Limb (tissue), 2 donors: ENCODE data around the gene VPS72.
A peak's percentile ranks its signal among the peaks of the same experiment; 100 is the strongest.
"Not testable (repeated sequence)": the region's sequence is repeated elsewhere in the genome, so short reads cannot be mapped to it uniquely, and the experiment has no call there.

ENCODE experiments used
- DNase-seq, 2 donors: peaks; one replicate each; pipeline ENCODE4 v3.0.0-alpha.2; 2016; ENCODE audit errors: extremely low spot score in 2 of 2

The VPS72 gene

GRCh38 chr1:151189637-151190445 is at the start of gene VPS72:
Gene VPS72 (minus strand): TSS chr1:151190197. CDS start chr1:151190121, 76 bp downstream.
- peak; percentile 89 to 92 for DNase-seq

GRCh38 chr1:151238467-151238739 is 48.4 kb upstream of the VPS72 start:
- no peak for DNase-seq

DNA sequence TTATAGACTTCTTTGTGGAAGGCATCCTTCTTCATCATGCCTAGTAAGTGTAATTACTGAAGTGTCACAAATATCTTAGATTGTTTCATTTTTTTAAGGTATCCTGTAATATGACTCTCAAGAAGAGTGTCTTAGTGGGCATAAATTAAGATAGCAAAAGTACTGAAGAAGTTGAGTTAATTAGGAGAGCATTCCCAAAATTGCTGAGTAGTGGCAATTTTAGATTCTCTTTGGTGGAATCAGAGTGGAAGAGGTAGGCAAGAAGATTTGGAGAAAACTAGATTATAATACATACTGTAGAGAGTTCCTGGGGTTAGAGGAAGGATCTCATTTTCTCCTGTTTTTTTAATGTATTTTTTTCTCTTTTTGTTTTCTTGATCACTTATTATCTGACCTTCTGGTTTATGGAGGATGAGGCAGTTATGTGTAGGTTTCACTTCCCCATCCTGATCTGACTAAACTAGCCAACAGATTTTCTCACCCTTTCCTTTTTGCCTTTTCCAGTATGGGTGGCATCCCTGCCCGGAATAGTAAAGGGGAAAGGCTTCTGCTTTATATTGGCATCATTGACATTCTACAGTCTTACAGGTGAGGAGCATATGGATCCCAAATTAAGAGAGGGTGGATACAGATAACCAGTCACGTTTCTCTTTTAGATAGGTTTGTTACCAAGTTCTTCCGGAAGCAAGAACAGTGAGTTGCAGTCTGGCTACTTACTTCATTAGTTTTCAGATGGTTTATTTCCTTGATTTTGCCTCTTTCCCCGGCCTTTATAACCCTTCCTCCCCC is 47.9 kb upstream of the VPS72 start:
- DNase-seq = no peak

- DNase-seq = no peak
Observed at GRCh38 chr1:151235235-151235634, 45.2 kb upstream of the VPS72 start.

DNA sequence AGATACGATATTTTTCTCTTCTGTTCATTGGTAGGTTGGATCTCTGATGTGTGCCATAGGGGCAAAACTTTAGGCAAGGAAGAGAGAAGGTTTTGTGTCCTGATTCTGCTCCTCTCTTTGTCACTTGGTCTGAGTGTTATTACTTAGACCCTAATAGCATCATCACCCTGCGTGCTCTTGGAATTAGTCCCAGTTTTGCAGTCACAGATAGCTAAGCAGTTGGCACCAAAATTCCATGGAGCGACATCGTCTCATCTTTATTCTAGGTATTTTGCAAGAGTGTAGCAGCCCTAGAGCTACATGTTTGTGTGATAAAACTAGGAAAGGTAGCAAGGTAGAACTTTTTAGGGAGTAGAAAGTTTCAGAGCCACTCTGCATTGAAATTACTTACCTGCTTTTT is 32.1 kb upstream of the VPS72 start:
- no peak for DNase-seq

GRCh38 chr1:151221616-151222015 is 31.6 kb upstream of the VPS72 start:
- no peak for DNase-seq

DNA sequence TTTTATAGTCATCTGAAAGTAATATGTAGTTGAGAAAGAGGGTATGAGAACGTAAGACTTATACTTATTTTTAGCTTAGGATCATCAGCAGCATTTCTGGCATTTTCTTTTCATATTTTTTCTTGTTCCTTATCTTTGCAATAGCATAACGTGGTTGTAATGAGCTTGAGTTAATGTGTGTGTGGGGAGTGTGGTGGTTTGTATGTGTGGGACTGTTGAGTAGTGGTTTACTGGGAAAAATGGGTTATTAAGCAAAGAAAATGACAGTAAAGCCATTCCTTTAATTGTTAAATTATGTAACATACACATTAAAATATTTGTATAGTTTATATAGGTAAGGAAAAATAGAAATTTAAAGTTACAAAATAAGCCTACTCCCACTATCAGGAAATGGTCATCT is 23.6 kb upstream of the VPS72 start:
- DNase-seq = no peak

DNA sequence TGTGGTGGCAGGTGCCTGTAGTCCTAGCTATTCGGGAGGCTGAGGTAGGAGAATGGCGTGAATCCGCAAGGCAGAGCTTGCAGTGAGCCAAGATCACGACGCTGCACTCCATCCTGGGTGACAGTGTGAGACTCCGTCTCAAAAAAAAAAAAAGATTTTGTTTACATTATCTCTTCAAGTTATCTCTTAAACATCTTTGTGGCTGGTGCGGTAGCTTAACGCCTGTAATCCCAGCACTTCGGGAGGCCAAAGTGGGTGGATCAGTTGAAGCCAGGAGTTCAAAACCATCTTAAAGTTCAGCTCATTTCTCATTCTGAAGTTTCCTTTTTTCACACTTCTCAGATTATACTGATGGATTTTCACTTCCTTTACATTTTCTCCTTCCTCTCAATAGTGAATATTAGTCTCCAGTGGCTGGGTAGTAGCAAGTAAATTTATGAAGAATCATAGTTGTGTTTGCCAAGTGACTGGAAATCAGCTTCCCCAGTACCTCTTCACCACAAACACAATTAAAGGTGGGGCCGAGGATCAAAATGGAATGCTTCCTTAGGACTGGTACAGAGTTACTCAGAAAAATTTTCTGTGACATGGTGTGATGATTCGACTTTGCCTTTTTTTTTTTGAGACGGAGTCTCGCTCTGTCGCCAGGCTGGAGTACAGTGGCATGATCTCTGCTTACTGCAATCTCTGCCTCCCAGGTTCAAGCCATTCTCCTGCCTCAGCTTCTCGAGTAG is 22.1 kb upstream of the VPS72 start:
- no peak for DNase-seq

DNA sequence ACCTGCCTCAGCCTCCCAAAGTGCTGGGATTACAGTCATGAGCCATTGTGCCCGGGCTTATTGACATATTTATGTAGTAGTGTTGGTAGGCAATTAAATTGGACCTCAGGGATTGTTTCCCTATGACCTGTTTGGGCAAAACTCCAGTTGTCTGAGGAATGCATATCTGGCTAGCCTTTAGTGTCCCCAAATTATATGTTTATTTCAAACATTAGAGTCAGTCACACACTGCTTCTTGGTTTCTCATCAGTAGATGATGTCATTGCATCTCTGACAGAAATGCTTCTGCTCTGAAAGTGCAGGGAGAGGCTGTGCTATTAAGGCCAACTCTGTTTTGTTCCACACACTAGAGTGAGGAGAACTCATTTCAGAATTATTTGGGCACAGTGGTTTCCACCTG is 20.8 kb upstream of the VPS72 start:
- no peak for DNase-seq

- not testable (repeated sequence) for DNase-seq
Observed at GRCh38 chr1:151205381-151205965, 15.5 kb upstream of the VPS72 start.

- peak in 1 of 2 donors; percentile 34 for DNase-seq
Observed at GRCh38 chr1:151199873-151200581, 10.0 kb upstream of the VPS72 start.

GRCh38 chr1:151198254-151199127 is 8.5 kb upstream of the VPS72 start, which contains the start of gene PIP5K1A:
Gene PIP5K1A (plus strand): TSS chr1:151198552. CDS start chr1:151198997, 445 bp downstream.
- DNase-seq = peak; percentile 98

DNA sequence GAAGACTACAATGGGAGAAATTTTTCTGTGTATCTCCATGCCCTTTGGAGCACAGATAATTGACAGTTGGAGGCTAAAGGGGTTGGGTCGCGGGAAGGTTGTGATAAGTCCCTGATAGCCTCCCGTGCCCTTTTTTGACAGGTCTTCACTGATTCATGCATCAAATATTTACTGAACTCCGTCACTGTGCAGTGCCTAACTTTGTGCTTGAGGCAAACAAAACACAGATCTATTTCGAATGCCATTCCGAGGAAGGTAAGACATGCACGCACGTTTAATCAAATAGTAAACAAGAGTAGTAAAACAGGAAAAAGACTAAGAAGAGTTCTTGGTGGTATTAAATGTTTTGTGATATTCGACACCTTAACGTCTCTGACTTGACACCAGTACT is 7.9 kb upstream of the VPS72 start:
- DNase-seq = no peak

DNA sequence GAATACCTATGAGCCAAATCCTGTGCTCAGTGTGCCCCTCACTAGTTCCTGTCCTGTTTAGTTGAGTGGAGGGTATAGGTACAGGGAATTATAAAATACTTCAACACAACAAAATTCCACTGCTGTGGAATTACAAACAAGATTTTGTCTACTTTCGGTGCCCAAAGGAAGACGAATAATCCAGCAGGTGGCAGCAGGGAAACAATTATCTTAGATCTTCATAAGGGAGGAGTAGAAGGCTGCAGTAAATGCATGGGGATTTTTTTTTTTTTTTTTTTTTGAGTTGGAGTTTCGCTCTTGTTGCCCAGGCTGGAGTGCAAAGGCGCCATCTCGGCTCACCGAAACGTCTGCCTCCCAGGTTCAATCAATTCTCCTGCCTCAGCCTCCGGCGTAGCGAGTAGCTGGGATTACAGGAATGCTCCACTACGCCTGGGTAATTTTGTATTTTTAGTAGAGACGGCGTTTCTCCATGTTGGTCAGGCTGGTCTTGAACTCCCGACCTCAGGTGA is 6.3 kb upstream of the VPS72 start:
- DNase-seq = peak; percentile 51 to 70

DNA sequence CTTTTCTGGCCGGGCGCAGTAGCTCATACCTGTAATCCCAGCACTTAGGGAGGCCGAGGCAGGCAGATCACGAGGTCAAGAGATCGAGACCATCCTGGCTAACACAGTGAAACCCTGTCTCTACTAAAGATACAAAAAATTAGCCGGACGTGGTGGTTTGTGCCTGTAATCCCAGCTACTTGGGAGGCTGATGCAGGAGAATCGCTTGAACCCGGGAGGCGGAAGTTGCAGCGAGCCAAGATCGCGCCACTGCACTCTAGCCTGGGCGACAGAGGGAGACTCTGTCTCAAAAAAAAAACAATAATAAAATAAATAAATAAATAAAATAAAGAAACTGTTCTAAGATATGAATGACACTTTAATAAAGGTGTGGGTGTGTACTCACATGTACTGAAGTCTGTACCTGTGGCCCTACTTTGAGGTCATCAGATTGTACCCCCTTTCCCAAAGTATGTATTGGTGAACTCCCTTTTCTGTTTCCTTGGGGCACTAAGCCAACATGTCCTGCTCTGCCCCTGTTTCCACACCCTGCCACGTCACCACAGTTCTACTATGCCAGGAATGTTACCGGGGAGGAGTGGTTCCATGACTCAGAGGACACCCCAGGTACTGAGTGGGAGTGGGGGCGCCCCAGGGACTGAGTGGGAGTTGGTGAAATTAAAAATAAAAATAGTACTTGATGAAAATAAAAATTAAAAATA is 5.0 kb upstream of the VPS72 start:
- DNase-seq = not testable (repeated sequence)

DNA sequence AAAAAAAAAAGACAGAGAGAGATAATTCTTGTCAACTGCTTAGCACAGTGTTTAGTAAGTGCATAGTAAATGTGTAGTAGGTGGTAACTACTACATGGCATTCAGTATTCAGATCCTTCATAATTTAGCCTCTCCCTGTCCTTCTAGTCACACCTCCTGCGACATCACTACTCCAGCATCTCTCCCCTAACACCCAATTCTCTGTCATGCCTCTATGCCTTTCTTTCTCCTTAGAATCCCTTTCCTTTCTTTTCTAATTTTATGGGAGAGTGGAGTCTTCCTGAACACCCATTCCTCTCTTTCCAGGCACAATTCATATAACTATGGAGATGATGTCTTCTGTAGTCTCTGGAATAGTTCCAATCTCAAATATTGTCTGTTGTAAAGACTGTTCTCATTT is 3.9 kb upstream of the VPS72 start:
- no peak for DNase-seq

GRCh38 chr1:151193304-151193703 is 3.3 kb upstream of the VPS72 start:
- DNase-seq = no peak

DNA sequence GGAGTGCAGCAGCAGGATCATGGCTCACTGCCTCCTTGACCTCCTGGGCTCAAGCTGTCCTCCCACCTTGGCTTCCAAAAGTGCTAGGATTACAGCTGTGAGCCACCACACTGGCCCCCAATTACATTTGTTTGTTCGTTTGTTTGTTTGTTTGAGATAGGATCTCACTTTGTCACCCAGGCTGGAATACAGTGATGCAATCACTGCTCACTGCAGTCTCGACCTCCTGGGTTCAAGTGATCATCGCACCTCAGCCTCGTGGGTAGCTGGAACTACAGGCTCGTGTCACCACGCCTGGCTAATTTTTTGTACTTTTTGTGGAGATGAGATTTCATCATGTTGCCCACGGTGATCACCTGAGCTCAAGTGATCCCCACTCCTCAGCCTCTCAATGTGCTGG is 2.0 kb upstream of the VPS72 start:
- no peak for DNase-seq

- DNase-seq = not testable (repeated sequence)
Observed at GRCh38 chr1:151188667-151189066, 1.3 kb downstream of the VPS72 start.
